Stomach (tissue), 4 donors: ENCODE measurements around the gene SDCBP2.

Experiments used
- EP300 ChIP-seq: sonication (generic); formaldehyde crosslinking; IDR thresholded peaks from one replicate; pipeline ENCODE4 v1.6.1; 2017; ENCODE audit warnings: antibody characterized with exemption
- POLR2A ChIP-seq, 4 donors: fragments of 450-650 bp; IDR thresholded peaks; one replicate each; pipeline ENCODE4 v1.6.1; 2016; ENCODE audit warnings: antibody characterized with exemption in 4 of 4, control low read depth in 2 of 4, mild to moderate bottlenecking in 1 of 4, moderate library complexity in 1 of 4
- TF ChIP-seq, protein P1 (sequence below), 7 experiments: fragments of 450-650 bp in 4 of 7; fragments of 200-600 bp in 3 of 7; sonication (generic) in 3 of 7; IDR thresholded peaks; one replicate each; pipeline ENCODE4 v1.5.1; 2016 to 2019; ENCODE audit warnings: antibody characterized with exemption in 7 of 7, control low read depth in 2 of 7, mild to moderate bottlenecking in 1 of 7

DNA sequence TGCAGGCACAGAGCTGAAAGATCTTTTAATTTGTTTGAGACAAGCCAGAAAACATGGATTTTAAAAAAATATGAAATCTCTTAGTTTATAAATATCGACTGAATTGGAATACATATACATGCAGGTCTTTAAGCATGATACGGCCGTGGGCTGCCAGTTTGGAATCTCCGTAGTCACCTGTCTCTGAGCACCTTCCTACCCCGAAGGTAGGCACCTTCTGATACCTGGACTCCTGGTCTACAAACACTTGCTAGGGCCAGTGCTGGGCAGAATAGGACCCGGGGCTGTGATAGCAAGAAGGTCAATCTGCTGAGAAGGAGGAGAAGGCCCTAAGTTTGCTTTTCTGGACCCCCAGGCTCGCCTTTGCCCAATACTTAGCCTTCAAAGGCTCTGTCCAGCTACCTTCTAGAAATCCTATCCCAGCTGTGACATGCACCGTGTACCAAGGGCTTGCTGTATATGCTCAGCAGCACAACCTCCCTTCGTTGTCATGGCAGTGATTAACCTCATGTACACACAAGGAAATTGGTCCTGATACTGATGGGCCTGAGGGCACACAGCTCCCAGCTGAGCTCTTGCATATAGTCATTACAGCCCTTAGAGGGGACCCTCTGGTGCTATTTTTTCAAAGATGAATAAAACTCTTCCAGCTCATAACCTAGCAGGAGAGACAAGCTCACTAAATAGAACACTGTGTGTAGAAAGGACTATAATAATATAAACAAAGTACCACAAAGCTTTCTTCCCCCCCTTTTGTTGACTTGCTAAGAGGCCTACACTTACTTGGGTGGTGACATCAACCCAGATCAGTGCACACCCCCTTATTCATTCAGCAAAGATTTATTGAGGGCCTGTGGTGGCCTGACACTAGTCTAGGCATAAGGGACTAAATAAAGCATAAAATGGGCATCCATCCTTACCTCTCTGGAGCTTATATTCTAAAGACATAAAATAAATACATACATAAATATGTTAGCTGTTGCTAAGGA, 45.1 kb downstream of the SDCBP2 start:
- TF ChIP-seq POLR2A (IDR thresholded peaks at IDR 0.05) (no peak), EP300 (no peak)
- TF ChIP-seq, protein P1, sequence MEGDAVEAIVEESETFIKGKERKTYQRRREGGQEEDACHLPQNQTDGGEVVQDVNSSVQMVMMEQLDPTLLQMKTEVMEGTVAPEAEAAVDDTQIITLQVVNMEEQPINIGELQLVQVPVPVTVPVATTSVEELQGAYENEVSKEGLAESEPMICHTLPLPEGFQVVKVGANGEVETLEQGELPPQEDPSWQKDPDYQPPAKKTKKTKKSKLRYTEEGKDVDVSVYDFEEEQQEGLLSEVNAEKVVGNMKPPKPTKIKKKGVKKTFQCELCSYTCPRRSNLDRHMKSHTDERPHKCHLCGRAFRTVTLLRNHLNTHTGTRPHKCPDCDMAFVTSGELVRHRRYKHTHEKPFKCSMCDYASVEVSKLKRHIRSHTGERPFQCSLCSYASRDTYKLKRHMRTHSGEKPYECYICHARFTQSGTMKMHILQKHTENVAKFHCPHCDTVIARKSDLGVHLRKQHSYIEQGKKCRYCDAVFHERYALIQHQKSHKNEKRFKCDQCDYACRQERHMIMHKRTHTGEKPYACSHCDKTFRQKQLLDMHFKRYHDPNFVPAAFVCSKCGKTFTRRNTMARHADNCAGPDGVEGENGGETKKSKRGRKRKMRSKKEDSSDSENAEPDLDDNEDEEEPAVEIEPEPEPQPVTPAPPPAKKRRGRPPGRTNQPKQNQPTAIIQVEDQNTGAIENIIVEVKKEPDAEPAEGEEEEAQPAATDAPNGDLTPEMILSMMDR (IDR thresholded peaks at IDR 0.05), result no peak
